ENCODE data around the gene ATL3.

ATL3 gene

GRCh38 chr11:63670433-63671321 is 499 bp downstream of the ATL3 start:
- TF ChIP-seq CTCF (IDR thresholded peaks at IDR 0.05; ENCODE audit: extremely low read depth, insufficient read depth, missing control alignments): peak; percentile 46
- peak; percentile 65 for DNase-seq (ENCODE audit: low spot score)
- in situ Hi-C loops (cut with MboI; ENCODE audit: low pct_unique_long_range_greater_than_20kb, low sequenced_read_pairs, unreplicated experiment): no loop called here

GRCh38 chr11:63670096-63670432 is 1.1 kb downstream of the ATL3 start:
- no peak for TF ChIP-seq CTCF (IDR thresholded peaks at IDR 0.05; ENCODE audit: extremely low read depth, insufficient read depth, missing control alignments)
- in situ Hi-C loops (cut with MboI; ENCODE audit: low pct_unique_long_range_greater_than_20kb, low sequenced_read_pairs, unreplicated experiment): no loop called here

GRCh38 chr11:63667995-63668795 is 3.0 kb downstream of the ATL3 start:
- no peak for TF ChIP-seq CTCF (IDR thresholded peaks at IDR 0.05; ENCODE audit: extremely low read depth, insufficient read depth, missing control alignments)
- in situ Hi-C loops (cut with MboI; ENCODE audit: low pct_unique_long_range_greater_than_20kb, low sequenced_read_pairs, unreplicated experiment): no loop called here

More at GRCh38 chr11:63670096-63670432, 1.1 kb downstream of the ATL3 start:
- DNase-seq (ENCODE audit: low spot score): no peak

GRCh38 chr11:63666874-63667273 is 4.3 kb downstream of the ATL3 start:
- in situ Hi-C loops (cut with MboI; ENCODE audit: low pct_unique_long_range_greater_than_20kb, low sequenced_read_pairs, unreplicated experiment): no loop called here
- no peak for DNase-seq (ENCODE audit: low spot score)
- no peak for TF ChIP-seq CTCF (IDR thresholded peaks at IDR 0.05; ENCODE audit: extremely low read depth, insufficient read depth, missing control alignments)

More at GRCh38 chr11:63667995-63668795, 3.0 kb downstream of the ATL3 start:
- DNase-seq (ENCODE audit: low spot score): no peak

GRCh38 chr11:63663809-63664208 is 7.4 kb downstream of the ATL3 start:
- no peak for TF ChIP-seq CTCF (IDR thresholded peaks at IDR 0.05; ENCODE audit: extremely low read depth, insufficient read depth, missing control alignments)
- DNase-seq (ENCODE audit: low spot score): no peak
- in situ Hi-C loops (cut with MboI; ENCODE audit: low pct_unique_long_range_greater_than_20kb, low sequenced_read_pairs, unreplicated experiment): no loop called here

- in situ Hi-C loops (cut with MboI; ENCODE audit: low pct_unique_long_range_greater_than_20kb, low sequenced_read_pairs, unreplicated experiment): no loop called here
- no peak for DNase-seq (ENCODE audit: low spot score)
- no peak for TF ChIP-seq CTCF (IDR thresholded peaks at IDR 0.05; ENCODE audit: extremely low read depth, insufficient read depth, missing control alignments)
Observed at GRCh38 chr11:63660972-63661371, 10.2 kb downstream of the ATL3 start.

All from GM13977 (cell line).